GM12878 (cell line): ENCODE data around the gene WWOX. TPM values are rescaled to one million over a fixed set of nuclear protein-coding genes. Genes with fewer than 3 reads are reported as not detected.

Source experiments
- ATAC-seq: fragments of 200-7000 bp; cut with Tn5 transposase; 3 replicates; pipeline ENCODE4 v1.9.1; 2020; ENCODE audit warnings: mild to moderate bottlenecking, moderate library complexity
- BruUV-seq: library from RNA; stranded (reverse); fragments of 400-500 nt; replicated peaks from 2 replicates; lab custom pipeline; 2021; lab: Mats Ljungman, UMichigan
- CTCF ChIA-PET: fragments of 300-600 bp; sonication (Branson Sonifier 250); formaldehyde crosslinking; extraction: SDS; loops from one replicate; lab custom pipeline; 2021; ENCODE audit warnings: inconsistent platforms; lab: Yijun Ruan, JAX
- POLR2A ChIA-PET: fragments of 350-600 bp; formaldehyde crosslinking; extraction: SDS; loops from one replicate; lab custom pipeline; 2021; ENCODE audit warnings: inconsistent platforms; lab: Charles Lee
- RAD21 ChIA-PET: fragments of 300-600 bp; sonication (Branson Sonifier 250); formaldehyde crosslinking; loops from one replicate; lab custom pipeline; 2023; ENCODE audit warnings: antibody characterized with exemption; ENCODE audit not compliant: unreplicated experiment; lab: Charles Lee
- SMC1A ChIA-PET: fragments of 300-600 bp; sonication (Branson Sonifier 250); formaldehyde crosslinking; loops from one replicate; lab custom pipeline; 2023; ENCODE audit not compliant: unreplicated experiment, uncharacterized antibody; lab: Charles Lee
- DNase-seq: peaks from one replicate; pipeline ENCODE4 v3.0.0-alpha.2; 2011; ENCODE audit warnings: low read depth, low spot score
- FAIRE-seq: peaks from 3 replicates; lab custom pipeline; 2011; peaks lifted over from hg19 to GRCh38; lab: Jason Lieb, UNC
- H2AFZ ChIP-seq: 2 replicates; pipeline ENCODE4 v1.6.0; 2011; ENCODE audit warnings: low read depth, low read length, control low read depth; ENCODE audit not compliant: control insufficient read depth
- H3K27ac ChIP-seq: 2 replicates; pipeline ENCODE4 v1.5.1; 2011; ENCODE audit warnings: control low read depth; ENCODE audit not compliant: control insufficient read depth, insufficient read depth
- H3K27me3 ChIP-seq, 2 experiments: replicated peaks in 1 of 2; 2 replicates each; pipeline versions ENCODE4 v1.6.0 to v1.6.1; 2011; ENCODE audit warnings: low read length in 1 of 2; ENCODE audit not compliant: control insufficient read depth in 2 of 2, insufficient read depth in 2 of 2
- H3K36me3 ChIP-seq, 2 experiments: 2 replicates each; pipeline ENCODE4 v1.5.1; 2011; ENCODE audit warnings: low read length in 1 of 2; ENCODE audit not compliant: control insufficient read depth in 2 of 2, insufficient read depth in 2 of 2
- H3K4me1 ChIP-seq: 2 replicates; pipeline ENCODE4 v1.6.1; 2011; ENCODE audit warnings: mild to moderate bottlenecking, low read length, moderate library complexity, mixed read lengths; ENCODE audit not compliant: control insufficient read depth, insufficient read depth
- H3K4me2 ChIP-seq: 2 replicates; pipeline ENCODE4 v1.6.0; 2011; ENCODE audit warnings: control low read depth; ENCODE audit not compliant: control insufficient read depth, insufficient read depth
- H3K4me3 ChIP-seq: fragments of 200-600 bp; sonication (generic); 2 replicates; pipeline ENCODE4 v1.5.1; 2016
- H3K79me2 ChIP-seq: 2 replicates; pipeline ENCODE4 v1.6.0; 2011; ENCODE audit warnings: low read length; ENCODE audit not compliant: control insufficient read depth, insufficient read depth
- H3K9ac ChIP-seq: 2 replicates; pipeline ENCODE4 v1.8.0; 2011; ENCODE audit warnings: low read length, control low read depth, mixed read lengths; ENCODE audit not compliant: control insufficient read depth, insufficient read depth
- H3K9me3 ChIP-seq: replicated peaks from 3 replicates; pipeline ENCODE4 v1.5.1; 2011; ENCODE audit warnings: mild to moderate bottlenecking, low read length; ENCODE audit not compliant: control insufficient read depth, insufficient read depth
- H4K20me1 ChIP-seq: 2 replicates; pipeline ENCODE4 v1.6.0; 2011; ENCODE audit not compliant: control insufficient read depth, insufficient read depth
- BMI1 ChIP-seq: fragments of 450-650 bp; IDR thresholded peaks from 2 replicates; pipeline ENCODE4 v1.6.1; 2016; ENCODE audit warnings: mild to moderate bottlenecking, moderate library complexity, borderline replicate concordance
- DPF2 ChIP-seq: fragments of 450-650 bp; IDR thresholded peaks from 2 replicates; pipeline ENCODE4 v1.6.1; 2017; ENCODE audit warnings: mild to moderate bottlenecking
- EZH2 ChIP-seq: IDR thresholded peaks from 2 replicates; pipeline ENCODE4 v1.6.1; 2012; ENCODE audit warnings: low read depth, mild to moderate bottlenecking, control low read depth, inconsistent platforms, low read length, borderline replicate concordance; ENCODE audit not compliant: control insufficient read depth
- GABPA ChIP-seq: IDR thresholded peaks from 2 replicates; pipeline ENCODE4 v1.6.1; 2014; ENCODE audit warnings: antibody characterized with exemption, low read depth, mild to moderate bottlenecking, inconsistent platforms
- HCFC1 ChIP-seq: fragments of 150-350 bp; IDR thresholded peaks from 2 replicates; pipeline ENCODE4 v1.6.1; 2014; ENCODE audit warnings: low read length
- IKZF2 ChIP-seq, 2 experiments: fragments of 450-650 bp; IDR thresholded peaks; 2 replicates each; pipeline ENCODE4 v1.6.1; 2017; ENCODE audit warnings: mild to moderate bottlenecking in 2 of 2, moderate library complexity in 2 of 2
- JUNB ChIP-seq: IDR thresholded peaks from 2 replicates; pipeline ENCODE4 v1.6.1; 2016; ENCODE audit warnings: antibody characterized with exemption, mild to moderate bottlenecking
- NBN ChIP-seq: fragments of 450-650 bp; IDR thresholded peaks from 2 replicates; pipeline ENCODE4 v1.6.1; 2016
- NRF1 ChIP-seq: conservative IDR thresholded peaks from 2 replicates; pipeline ENCODE4 v1.6.1; 2011; ENCODE audit warnings: mild to moderate bottlenecking, low read depth, low read length, improper control_type of control experiment
- PAX8 ChIP-seq: fragments of 450-650 bp; IDR thresholded peaks from 2 replicates; pipeline ENCODE4 v1.6.1; 2017; ENCODE audit warnings: mild to moderate bottlenecking, moderate library complexity
- POLR2AphosphoS2 ChIP-seq: IDR thresholded peaks from 2 replicates; pipeline ENCODE4 v1.6.1; 2011; ENCODE audit warnings: low read depth, mild to moderate bottlenecking, low read length, improper control_type of control experiment, moderate library complexity
- RBBP5 ChIP-seq: fragments of 200-600 bp; sonication (generic); conservative IDR thresholded peaks from 2 replicates; pipeline ENCODE4 v1.6.1; 2016
- RELA ChIP-seq: fragments of 450-650 bp; IDR thresholded peaks from 2 replicates; pipeline ENCODE4 v1.8.0; 2014; ENCODE audit warnings: borderline replicate concordance; ENCODE audit not compliant: partially characterized antibody
- SMARCA5 ChIP-seq: fragments of 450-650 bp; IDR thresholded peaks from 2 replicates; pipeline ENCODE4 v1.6.1; 2017; ENCODE audit warnings: mild to moderate bottlenecking
- STAT3 ChIP-seq: IDR thresholded peaks from 2 replicates; pipeline ENCODE4 v1.6.1; 2011; ENCODE audit warnings: low read depth, low read length, improper control_type of control experiment
- YBX1 ChIP-seq: fragments of 450-650 bp; IDR thresholded peaks from 2 replicates; pipeline ENCODE4 v1.6.1; 2016; ENCODE audit warnings: antibody characterized with exemption
- ZZZ3 ChIP-seq: IDR thresholded peaks from 2 replicates; pipeline ENCODE4 v1.6.1; 2011; ENCODE audit warnings: low read depth; ENCODE audit not compliant: control insufficient read depth, insufficient read length
- WGBS: methylation state at CpG from one replicate; pipeline ENCODE4 v1.1.6; 2016; ENCODE audit warnings: low lambda C conversion rate; ENCODE audit not compliant: insufficient replicate concordance, insufficient coverage; ENCODE audit errors: missing lambda C conversion rate; 5-methylcytosine and 5-hydroxymethylcytosine counted together
- in situ Hi-C: fragments of 300-500 bp; cut with MboI; formaldehyde crosslinking; loops from 9 replicates; pipeline ENCODE4 v1.14.3; 2018; ENCODE audit warnings: mixed read lengths
- intact Hi-C: fragments of 100-400 bp; cut with micrococcal nuclease; formaldehyde crosslinking; loops from one replicate; pipeline ENCODE4 v1.14.2; 2022; ENCODE audit not compliant: unreplicated experiment
- polyA plus RNA-seq, 11 experiments: library from polyadenylated mRNA; depleted of rRNA in 4 of 11; unstranded in 6 of 11; stranded (reverse) in 5 of 11; fragments of >200 nt; fragmentation: Nextera tagmentation in 4 of 11; fragmentation: Illumina TruSeq in 1 of 11; extraction: Ambion mirVana in 4 of 11; extraction: Trizol in 1 of 11; gene quantifications; 1 replicate in 1 of 11; 2 replicates in 10 of 11; pipeline versions ENCODE4 v1.2.1 to v1.2.3, GENCODE V29; 2011 to 2016; ENCODE audit warnings: inconsistent platforms in 2 of 11, missing spikeins in 2 of 11, low read depth in 1 of 11
- total RNA-seq, 4 experiments: library from RNA; depleted of rRNA in 3 of 4; stranded (reverse); fragments of >200 nt in 3 of 4; fragmentation: Illumina TruSeq in 1 of 4; extraction: Trizol in 1 of 4; gene quantifications; 2 replicates each; pipeline versions ENCODE4 v1.2.1 to v1.2.3, GENCODE V29; 2013 to 2021
- TF ChIP-seq, protein P1 (sequence below): fragments of 450-650 bp; IDR thresholded peaks from 2 replicates; pipeline ENCODE4 v1.6.1; 2017; ENCODE audit warnings: mild to moderate bottlenecking, low read depth, inconsistent platforms; ENCODE audit not compliant: poor library complexity, severe bottlenecking
- TF ChIP-seq, protein P2 (sequence below): fragments of 450-650 bp; IDR thresholded peaks from 2 replicates; pipeline ENCODE4 v1.6.1; 2017; ENCODE audit warnings: borderline replicate concordance

The WWOX gene
- total and polyA plus RNA-seq, 10 of the 15 experiments (the other 5 are each of a cell fraction or from before 2014, with no cell fraction given): 2.8 to 24.4 (median 17.8) TPM

DNA sequence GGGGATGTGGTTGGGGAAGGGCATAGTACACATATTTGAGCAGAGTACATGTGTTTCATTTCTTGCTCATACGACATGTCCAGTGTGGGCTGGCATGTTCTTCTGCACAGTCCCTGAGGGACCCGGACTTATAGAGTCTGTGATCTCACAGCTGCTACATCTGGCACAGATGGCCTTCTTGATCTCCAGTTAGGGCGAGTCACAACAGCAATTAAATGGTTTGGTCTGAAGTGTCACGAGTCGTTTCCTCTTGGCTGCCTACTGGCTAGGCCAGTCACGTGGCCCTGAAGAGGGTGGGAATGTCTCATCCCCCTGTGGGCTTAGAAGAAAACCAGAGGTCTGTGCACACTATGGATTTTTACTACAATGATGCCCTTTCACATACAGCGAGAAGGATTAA, 443.6 kb downstream of the WWOX start:
- FAIRE-seq (no peak), DNase-seq (no peak), ATAC-seq (no peak)
- Histone ChIP-seq H3K27me3 (no peaks in the 10 kb centered on the region), H4K20me1 (no peaks in the 10 kb centered on the region), H3K36me3 (no peaks in the 10 kb centered on the region), H3K9ac (no peak overlapping the region), H3K4me1 (no peaks in the 10 kb centered on the region), H3K27ac (no peak overlapping the region), H3K4me2 (no peak overlapping the region), H3K79me2 (no peaks in the 10 kb centered on the region), H3K4me3 (no peak overlapping the region), H3K9me3 (no peaks in the 10 kb centered on the region), H2AFZ (no peak overlapping the region)
- ChIA-PET POLR2A (no interaction called here), CTCF (no interaction called here), SMC1A (no interaction called here), RAD21 (no interaction called here)
- intact Hi-C loops (no loop called here), in situ Hi-C loops (no loop called here)
- TF ChIP-seq RELA (no peak), PAX8 (no peak), GABPA (no peak), SMARCA5 (no peak), NRF1 (no peak)
- no TSS peak for BruUV-seq
- 52% methylated on average over 7 of the region's 7 CpGs for WGBS

DNA sequence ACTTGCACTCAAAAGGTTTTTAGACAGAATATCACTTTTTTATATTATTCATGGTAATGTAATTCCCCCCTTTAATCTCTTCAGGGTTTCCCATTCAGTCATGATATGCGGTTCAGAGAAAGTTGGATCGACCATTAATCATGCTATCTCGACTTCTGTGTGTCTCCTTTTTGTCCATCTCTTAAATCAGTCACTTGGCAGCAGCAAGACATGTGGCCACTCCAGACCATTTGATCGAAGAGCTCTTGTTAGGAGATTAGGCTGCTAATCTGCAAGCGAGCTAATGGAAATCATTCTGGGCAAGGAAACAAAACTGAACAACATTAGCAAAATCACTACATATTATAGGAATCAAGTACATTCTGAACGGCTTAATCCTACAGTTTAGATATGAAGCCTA, 449.9 kb downstream of the WWOX start:
- RAD21 ChIA-PET: no interaction called here
- ATAC-seq: no peak
- Histone ChIP-seq H3K4me1 (no peaks in the 10 kb centered on the region), H3K79me2 (no peaks in the 10 kb centered on the region), H3K27me3 (no peaks in the 10 kb centered on the region), H3K27ac (no peak overlapping the region), H2AFZ (no peak overlapping the region), H3K36me3 (no peaks in the 10 kb centered on the region), H3K4me3 (no peak overlapping the region), H4K20me1 (no peaks in the 10 kb centered on the region), H3K9ac (no peak overlapping the region), H3K9me3 (no peaks in the 10 kb centered on the region), H3K4me2 (no peak overlapping the region)
- CTCF ChIA-PET: no interaction called here
- in situ Hi-C loops: no loop called here
- SMC1A ChIA-PET: no interaction called here
- POLR2A ChIA-PET: no interaction called here
- BruUV-seq: no TSS peak
- intact Hi-C loops: no loop called here
- no peak for DNase-seq
- no peak for FAIRE-seq
- WGBS: 59% methylated on average over 6 of the region's 6 CpGs
- TF ChIP-seq BMI1 (no peak), NBN (no peak), JUNB (no peak), ZZZ3 (no peak), RBBP5 (no peak), YBX1 (no peak), EZH2 (no peak), DPF2 (no peak), IKZF2 (IDR thresholded peaks at IDR 0.05) (no peak), HCFC1 (no peak), POLR2AphosphoS2 (no peak), STAT3 (no peak)
- TF ChIP-seq, protein P1, sequence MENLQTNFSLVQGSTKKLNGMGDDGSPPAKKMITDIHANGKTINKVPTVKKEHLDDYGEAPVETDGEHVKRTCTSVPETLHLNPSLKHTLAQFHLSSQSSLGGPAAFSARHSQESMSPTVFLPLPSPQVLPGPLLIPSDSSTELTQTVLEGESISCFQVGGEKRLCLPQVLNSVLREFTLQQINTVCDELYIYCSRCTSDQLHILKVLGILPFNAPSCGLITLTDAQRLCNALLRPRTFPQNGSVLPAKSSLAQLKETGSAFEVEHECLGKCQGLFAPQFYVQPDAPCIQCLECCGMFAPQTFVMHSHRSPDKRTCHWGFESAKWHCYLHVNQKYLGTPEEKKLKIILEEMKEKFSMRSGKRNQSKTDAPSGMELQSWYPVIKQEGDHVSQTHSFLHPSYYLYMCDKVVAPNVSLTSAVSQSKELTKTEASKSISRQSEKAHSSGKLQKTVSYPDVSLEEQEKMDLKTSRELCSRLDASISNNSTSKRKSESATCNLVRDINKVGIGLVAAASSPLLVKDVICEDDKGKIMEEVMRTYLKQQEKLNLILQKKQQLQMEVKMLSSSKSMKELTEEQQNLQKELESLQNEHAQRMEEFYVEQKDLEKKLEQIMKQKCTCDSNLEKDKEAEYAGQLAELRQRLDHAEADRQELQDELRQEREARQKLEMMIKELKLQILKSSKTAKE: no peak
- TF ChIP-seq, protein P2, sequence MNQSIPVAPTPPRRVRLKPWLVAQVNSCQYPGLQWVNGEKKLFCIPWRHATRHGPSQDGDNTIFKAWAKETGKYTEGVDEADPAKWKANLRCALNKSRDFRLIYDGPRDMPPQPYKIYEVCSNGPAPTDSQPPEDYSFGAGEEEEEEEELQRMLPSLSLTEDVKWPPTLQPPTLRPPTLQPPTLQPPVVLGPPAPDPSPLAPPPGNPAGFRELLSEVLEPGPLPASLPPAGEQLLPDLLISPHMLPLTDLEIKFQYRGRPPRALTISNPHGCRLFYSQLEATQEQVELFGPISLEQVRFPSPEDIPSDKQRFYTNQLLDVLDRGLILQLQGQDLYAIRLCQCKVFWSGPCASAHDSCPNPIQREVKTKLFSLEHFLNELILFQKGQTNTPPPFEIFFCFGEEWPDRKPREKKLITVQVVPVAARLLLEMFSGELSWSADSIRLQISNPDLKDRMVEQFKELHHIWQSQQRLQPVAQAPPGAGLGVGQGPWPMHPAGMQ: no peak
